H1 (cell line): ENCODE data around the gene RASGRP4. TPM values are rescaled to one million over a fixed set of nuclear protein-coding genes. Genes with fewer than 3 reads are reported as not detected.

Source experiments
- CTCF ChIA-PET: fragments of 300-600 bp; sonication (Branson Sonifier 250); formaldehyde crosslinking; loops from one replicate; lab custom pipeline; 2021; ENCODE audit not compliant: partially characterized antibody; lab: Charles Lee
- POLR2A ChIA-PET: fragments of 300-600 bp; sonication (Branson Sonifier 250); formaldehyde crosslinking; loops from one replicate; lab custom pipeline; 2021; ENCODE audit warnings: inconsistent platforms; ENCODE audit not compliant: partially characterized antibody; lab: Charles Lee
- DNase-seq, 2 experiments: peaks; one replicate each; pipeline versions ENCODE4 v3.0.0 to v3.0.0-alpha.2; 2010 to 2022; ENCODE audit warnings: low spot score in 2 of 2, low read depth in 1 of 2, mixed read lengths in 1 of 2
- FAIRE-seq: peaks from 2 replicates; lab custom pipeline; 2011; peaks lifted over from hg19 to GRCh38; lab: Jason Lieb, UNC
- H2AFZ ChIP-seq: 2 replicates; pipeline ENCODE4 v1.8.1; 2012; ENCODE audit warnings: low read length, inconsistent platforms
- H2AK5ac ChIP-seq: 2 replicates; pipeline ENCODE4 v1.6.1; 2013; ENCODE audit warnings: low read depth, low read length
- H2BK120ac ChIP-seq: replicated peaks from 2 replicates; pipeline ENCODE3; 2013; ENCODE audit warnings: low read depth, low read length, inconsistent platforms
- H2BK12ac ChIP-seq: 2 replicates; pipeline ENCODE4 v1.6.1; 2013; ENCODE audit warnings: low read depth, low read length
- H2BK15ac ChIP-seq: 2 replicates; pipeline ENCODE4 v1.6.1; 2013; ENCODE audit warnings: low read length
- H2BK20ac ChIP-seq: 2 replicates; pipeline ENCODE4 v1.6.1; 2013; ENCODE audit warnings: low read length
- H2BK5ac ChIP-seq: 2 replicates; pipeline ENCODE4 v1.6.1; 2013; ENCODE audit warnings: low read depth, low read length
- H3K14ac ChIP-seq: 2 replicates; pipeline ENCODE4 v1.6.1; 2013; ENCODE audit warnings: inconsistent platforms; ENCODE audit not compliant: insufficient read length
- H3K18ac ChIP-seq: 2 replicates; pipeline ENCODE4 v1.6.1; 2013; ENCODE audit warnings: low read length; ENCODE audit errors: extremely low read depth
- H3K23ac ChIP-seq: 2 replicates; pipeline ENCODE4 v1.6.1; 2013; ENCODE audit warnings: inconsistent platforms; ENCODE audit not compliant: insufficient read length
- H3K23me2 ChIP-seq: 2 replicates; pipeline ENCODE4 v1.6.1; 2013; ENCODE audit warnings: low read depth, low read length
- H3K27ac ChIP-seq: 2 replicates; pipeline ENCODE4 v1.6.1; 2011; ENCODE audit warnings: low read depth, low read length, inconsistent platforms
- H3K27me3 ChIP-seq, 4 experiments: replicated peaks in 1 of 4; 1 replicate in 1 of 4; 2 replicates in 3 of 4; pipeline versions ENCODE4 v1.6.1 to v1.8.1; 2011 to 2013; ENCODE audit warnings: low read length in 3 of 4, mild to moderate bottlenecking in 3 of 4, inconsistent platforms in 2 of 4, mixed read lengths in 2 of 4, moderate library complexity in 1 of 4; ENCODE audit not compliant: control insufficient read depth in 3 of 4, insufficient read depth in 3 of 4; ENCODE audit errors: extremely low read depth in 1 of 4
- H3K36me3 ChIP-seq, 4 experiments: 2 replicates each; pipeline versions ENCODE4 v1.6.1 to v1.8.1; 2011 to 2013; ENCODE audit warnings: mild to moderate bottlenecking in 4 of 4, low read length in 3 of 4, moderate library complexity in 2 of 4, control low read depth in 1 of 4, inconsistent platforms in 1 of 4; ENCODE audit not compliant: insufficient read depth in 4 of 4, control insufficient read depth in 2 of 4
- H3K4ac ChIP-seq: replicated peaks from 2 replicates; pipeline ENCODE3; 2013; ENCODE audit warnings: low read length, low read depth, mixed read lengths, inconsistent platforms; ENCODE audit not compliant: insufficient read length
- H3K4me1 ChIP-seq, 4 experiments: replicated peaks in 1 of 4; 1 replicate in 1 of 4; 2 replicates in 3 of 4; pipeline versions ENCODE4 v1.6.1 to v1.8.1; 2011 to 2013; ENCODE audit warnings: low read length in 3 of 4, inconsistent platforms in 2 of 4, mixed read lengths in 1 of 4; ENCODE audit not compliant: insufficient read depth in 4 of 4, control insufficient read depth in 3 of 4
- H3K4me2 ChIP-seq, 2 experiments: 2 replicates each; pipeline versions ENCODE4 v1.6.1 to v1.8.1; 2011 to 2013; ENCODE audit warnings: low read depth in 2 of 2, low read length in 2 of 2, control low read depth in 1 of 2, inconsistent platforms in 1 of 2, mild to moderate bottlenecking in 1 of 2; ENCODE audit not compliant: insufficient read depth in 1 of 2
- H3K4me3 ChIP-seq, 4 experiments: fragments of 200-600, 300-600 bp in 1 of 4; sonication (generic), shearing (Covaris generic), sonication (Bioruptor Twin) in 1 of 4; 2 replicates each; pipeline versions ENCODE4 v1.5.1 to v1.8.1; 2011 to 2016; ENCODE audit warnings: low read length in 4 of 4, low read depth in 3 of 4, control low read depth in 2 of 4, inconsistent platforms in 2 of 4, mild to moderate bottlenecking in 2 of 4, mixed read lengths in 1 of 4, moderate library complexity in 1 of 4; ENCODE audit not compliant: insufficient read depth in 2 of 4; ENCODE audit errors: extremely low read depth in 1 of 4
- H3K56ac ChIP-seq: replicated peaks from 2 replicates; pipeline ENCODE3; 2013; ENCODE audit warnings: low read depth, mild to moderate bottlenecking, mixed read lengths, low read length, inconsistent platforms; ENCODE audit not compliant: insufficient read length
- H3K79me1 ChIP-seq: 2 replicates; pipeline ENCODE4 v1.6.1; 2013; ENCODE audit warnings: low read depth, low read length, control low read depth
- H3K79me2 ChIP-seq, 2 experiments: 2 replicates each; pipeline versions ENCODE4 v1.6.1 to v1.8.1; 2012 to 2013; ENCODE audit warnings: low read length in 2 of 2, mild to moderate bottlenecking in 2 of 2, inconsistent platforms in 1 of 2; ENCODE audit not compliant: insufficient read depth in 2 of 2, control insufficient read depth in 1 of 2
- H3K9ac ChIP-seq, 4 experiments: replicated peaks in 1 of 4; 1 replicate in 1 of 4; 2 replicates in 3 of 4; pipeline versions ENCODE4 v1.6.1 to v1.8.1; 2011 to 2013; ENCODE audit warnings: low read depth in 3 of 4, low read length in 3 of 4, control low read depth in 2 of 4, mild to moderate bottlenecking in 2 of 4, moderate library complexity in 2 of 4, inconsistent platforms in 1 of 4; ENCODE audit errors: extremely low read depth in 1 of 4
- H3K9me3 ChIP-seq, 2 experiments: 2 replicates each; pipeline versions ENCODE4 v1.6.1 to v1.8.1; 2012 to 2013; ENCODE audit warnings: mild to moderate bottlenecking in 2 of 2, moderate library complexity in 2 of 2, control low read depth in 1 of 2, inconsistent platforms in 1 of 2, low read depth in 1 of 2, low read length in 1 of 2, mixed read lengths in 1 of 2; ENCODE audit not compliant: insufficient read depth in 2 of 2
- H4K20me1 ChIP-seq, 2 experiments: replicated peaks in 1 of 2; 2 replicates each; pipeline versions ENCODE3 to v1.8.1; 2011 to 2013; ENCODE audit warnings: inconsistent platforms in 2 of 2, low read length in 2 of 2, mild to moderate bottlenecking in 1 of 2; ENCODE audit not compliant: insufficient read depth in 2 of 2, control insufficient read depth in 1 of 2
- H4K5ac ChIP-seq: 2 replicates; pipeline ENCODE4 v1.6.1; 2013; ENCODE audit warnings: low read length, low read depth, mixed read lengths, inconsistent platforms; ENCODE audit not compliant: insufficient read length
- H4K8ac ChIP-seq: 2 replicates; pipeline ENCODE4 v1.8.0; 2013; ENCODE audit warnings: mild to moderate bottlenecking, moderate library complexity, low read length, inconsistent platforms; ENCODE audit not compliant: insufficient read depth; ENCODE audit errors: extremely low read depth
- H4K91ac ChIP-seq: replicated peaks from 2 replicates; pipeline ENCODE3; 2013; ENCODE audit warnings: low read length, mixed read lengths, inconsistent platforms; ENCODE audit not compliant: insufficient read length
- CBX5 ChIP-seq: fragments of 300-800, 300-1000 bp; sonication (generic); IDR thresholded peaks from 2 replicates; pipeline ENCODE4 v1.7.1; 2016; ENCODE audit warnings: antibody characterized with exemption, low read length, low read depth
- HDAC6 ChIP-seq: IDR thresholded peaks from one replicate; pipeline ENCODE4 v1.7.1; 2012; ENCODE audit warnings: low read depth, mild to moderate bottlenecking, inconsistent platforms, low read length, moderate library complexity
- SIX5 ChIP-seq: IDR thresholded peaks from 2 replicates; pipeline ENCODE4 v1.6.1; 2011; ENCODE audit warnings: mild to moderate bottlenecking, low read depth, low read length
- YY1 ChIP-seq: IDR thresholded peaks from 2 replicates; pipeline ENCODE4 v1.6.1; 2011; ENCODE audit warnings: low read depth, mild to moderate bottlenecking, low read length
- WGBS, 2 experiments: shearing (Covaris generic) in 1 of 2; methylation state at CpG; one replicate each; pipeline versions ENCODE4 v1.1.6 to v1.1.7; 2013 to 2015; ENCODE audit warnings: low lambda C conversion rate in 2 of 2, mixed read lengths in 2 of 2, inconsistent platforms in 1 of 2, low coverage in 1 of 2, missing lambda C conversion rate in 1 of 2; ENCODE audit not compliant: insufficient replicate concordance in 2 of 2, insufficient coverage in 1 of 2, insufficient read length in 1 of 2; ENCODE audit errors: extremely low coverage in 1 of 2, missing lambda C conversion rate in 1 of 2; 5-methylcytosine and 5-hydroxymethylcytosine counted together
- polyA plus RNA-seq, 7 experiments: library from polyadenylated mRNA; depleted of rRNA in 3 of 7; stranded (reverse) in 5 of 7; unstranded in 2 of 7; fragments of >200 nt in 5 of 7; fragments of 200-250 nt in 2 of 7; gene quantifications; 1 replicate in 5 of 7; 2 replicates in 1 of 7; 4 replicates in 1 of 7; pipeline versions ENCODE4 v1.2.1 to v1.2.3, GENCODE V29; 2011 to 2013; ENCODE audit warnings: missing spikeins in 2 of 7, mixed read lengths in 2 of 7
- total RNA-seq: library from RNA; stranded (reverse); fragmentation: NEBNext Ultra II Directional; extraction: Animal tissue kit (Norgen Biotek cat#: 25700); gene quantifications from 2 replicates; pipeline ENCODE4 v1.2.1, GENCODE V29; 2021
- TF ChIP-seq, protein P1 (sequence below): IDR thresholded peaks from 2 replicates; pipeline ENCODE4 v1.6.1; 2012; ENCODE audit warnings: inconsistent platforms

RASGRP4 gene
- total and polyA plus RNA-seq, 2 of the 8 experiments (the other 6 are each of a cell fraction or from before 2014, with no cell fraction given) = 1.9 to 3.1 TPM

DNA sequence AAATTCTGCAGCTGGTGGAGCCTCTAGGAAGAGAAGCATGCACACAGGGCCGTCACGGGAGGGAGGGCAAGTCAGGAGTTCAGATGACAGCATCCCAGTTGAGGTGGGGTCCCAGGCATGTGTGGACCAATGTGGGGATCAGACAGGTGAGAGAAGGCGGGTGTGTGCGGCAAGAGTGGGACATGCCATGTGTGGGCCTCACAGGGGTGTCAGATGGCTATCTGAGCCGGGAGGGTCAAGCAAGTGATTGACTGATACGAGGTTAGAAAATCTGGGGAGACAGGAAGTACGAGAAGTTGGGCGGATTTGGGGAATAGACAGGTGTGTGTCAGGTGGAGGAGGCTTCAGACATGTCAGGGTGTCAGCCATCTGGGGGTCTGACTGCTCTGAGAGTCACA lies 8.9 kb downstream of the RASGRP4 start:
- Histone ChIP-seq H3K9me3 (no peaks in the 10 kb centered on the region), H4K8ac (peak overlapping the region; percentile 20), H3K27me3 (peaks cover 0 to 9% (median 5%) of the 10 kb centered on the region in 4 experiments; a peak in 5 of 7 replicates), H2BK12ac (0 out of 2 replicates have a peak overlapping the region, but pooled peaks have one; percentile 60), H3K36me3 (no peaks in the 10 kb centered on the region), H3K4ac (no peak overlapping the region), H3K4me3 (peak overlapping the region in 2 of 4 experiments; percentile 51 to 68; a peak in 2 of 8 replicates), H2AK5ac (no peak overlapping the region), H3K79me1 (no peaks in the 10 kb centered on the region), H4K20me1 (no peaks in the 10 kb centered on the region), H2AFZ (no peak overlapping the region), H3K18ac (peak overlapping the region; percentile 60; the same call in 1 of the 2 replicates), H3K14ac (no peak overlapping the region), H2BK20ac (0 out of 2 replicates have a peak overlapping the region, but pooled peaks have one; percentile 61), H3K4me1 (peaks cover 0 to 12% (median 8%) of the 10 kb centered on the region in 4 experiments; a peak in 5 of 7 replicates), H3K23me2 (peaks cover 7% of the 10 kb centered on the region), H2BK120ac (peak overlapping the region; percentile 38), H2BK5ac (peak overlapping the region; percentile 35; the same call in 1 of the 2 replicates), H3K79me2 (no peaks in the 10 kb centered on the region), H3K4me2 (peak overlapping the region; percentile 73 to 97), H3K56ac (no peak overlapping the region), H4K91ac (peak overlapping the region; percentile 7), H3K23ac (no peak overlapping the region), H3K27ac (no peak overlapping the region), H4K5ac (no peak overlapping the region), H3K9ac (no peak overlapping the region), H2BK15ac (peak overlapping the region; percentile 88; the same call in 1 of the 2 replicates)
- ChIA-PET CTCF (interaction anchor here (0.9 kb wide), 1 partner anchor 14 kb away, joined by 4 read pairs; the partner anchor contains the start of gene FAM98C), POLR2A (interaction anchor here (1.1 to 2.2 kb wide), 3 partner anchors 14 to 34 kb away, joined by 3 to 7 read pairs (median 3); partner anchors contain the start of genes FAM98C and GGN)
- no peak for FAIRE-seq
- DNase-seq = no peak
- 85% methylated on average over 8 of the region's 8 CpGs; no CpG with 5 or more reads in 1 of the 2 experiments for WGBS, 2 experiments
- TF ChIP-seq YY1 = no peak
- TF ChIP-seq HDAC6 = no peak
- no peak for TF ChIP-seq SIX5
- TF ChIP-seq, protein P1, sequence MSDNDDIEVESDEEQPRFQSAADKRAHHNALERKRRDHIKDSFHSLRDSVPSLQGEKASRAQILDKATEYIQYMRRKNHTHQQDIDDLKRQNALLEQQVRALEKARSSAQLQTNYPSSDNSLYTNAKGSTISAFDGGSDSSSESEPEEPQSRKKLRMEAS = no peak
- TF ChIP-seq CBX5 = no peak
